Fibroblast of lung (primary cell): Measurements from ENCODE around the gene FNDC3B. TPM values are rescaled to one million over a fixed set of nuclear protein-coding genes. Genes with fewer than 3 reads are reported as not detected.

Source experiments
- DNase-seq, 2 donors: peaks; one replicate each; pipeline versions ENCODE4 v3.0.0 to v3.0.0-alpha.2; 2010; ENCODE audit warnings: low read depth in 2 of 2
- H2AFZ ChIP-seq: 2 replicates; pipeline ENCODE4 v1.5.1; 2012; ENCODE audit warnings: low read length, control low read depth, inconsistent platforms
- H3K27ac ChIP-seq: 2 replicates; pipeline ENCODE4 v1.5.1; 2011; ENCODE audit warnings: low read length, control low read depth; ENCODE audit not compliant: insufficient read depth
- H3K27me3 ChIP-seq: 2 replicates; pipeline ENCODE4 v1.5.1; 2011; ENCODE audit warnings: mild to moderate bottlenecking, low read length; ENCODE audit not compliant: control insufficient read depth, insufficient read depth
- H3K36me3 ChIP-seq: 2 replicates; pipeline ENCODE4 v1.5.1; 2011; ENCODE audit warnings: low read length; ENCODE audit not compliant: control insufficient read depth, insufficient read depth
- H3K4me1 ChIP-seq: 2 replicates; pipeline ENCODE4 v1.5.1; 2011; ENCODE audit warnings: low read length; ENCODE audit not compliant: control insufficient read depth, insufficient read depth; ENCODE audit errors: extremely low read depth
- H3K4me2 ChIP-seq: 2 replicates; pipeline ENCODE4 v1.5.1; 2011; ENCODE audit warnings: low read length, control low read depth; ENCODE audit not compliant: insufficient read depth; ENCODE audit errors: extremely low read depth
- H3K4me3 ChIP-seq, 4 experiments: fragments of 200-600 bp in 1 of 4; sonication (generic) in 1 of 4; replicated peaks in 1 of 4; 2 replicates each; pipeline ENCODE4 v1.5.1; 2011 to 2016; ENCODE audit warnings: low read length in 4 of 4, low read depth in 3 of 4, mild to moderate bottlenecking in 3 of 4, control low read depth in 2 of 4, inconsistent platforms in 1 of 4, mixed read lengths in 1 of 4; ENCODE audit not compliant: insufficient read depth in 1 of 4; ENCODE audit errors: control extremely low read depth in 1 of 4
- H3K79me2 ChIP-seq: 2 replicates; pipeline ENCODE4 v1.5.1; 2012; ENCODE audit warnings: mild to moderate bottlenecking, low read length, inconsistent platforms; ENCODE audit not compliant: control insufficient read depth, insufficient read depth
- H3K9ac ChIP-seq: 2 replicates; pipeline ENCODE4 v1.5.1; 2011; ENCODE audit warnings: mild to moderate bottlenecking, low read length, control low read depth; ENCODE audit not compliant: insufficient read depth
- H3K9me3 ChIP-seq: 2 replicates; pipeline ENCODE4 v1.5.1; 2012; ENCODE audit warnings: low read depth, low read length; ENCODE audit not compliant: control insufficient read depth, insufficient read depth
- H4K20me1 ChIP-seq: 2 replicates; pipeline ENCODE4 v1.5.1; 2011; ENCODE audit warnings: low read length; ENCODE audit not compliant: control insufficient read depth, insufficient read depth; ENCODE audit errors: extremely low read depth
- CTCF ChIP-seq, 2 donors: IDR thresholded peaks in 1 of 2; conservative IDR thresholded peaks in 1 of 2; 1 replicate in 1 of 2; 2 replicates in 1 of 2; pipeline ENCODE4 v1.5.1; 2011 to 2012; ENCODE audit warnings: low read length in 2 of 2, control low read depth in 1 of 2, inconsistent platforms in 1 of 2, low read depth in 1 of 2, mild to moderate bottlenecking in 1 of 2
- EZH2 ChIP-seq: IDR thresholded peaks from 2 replicates; pipeline ENCODE4 v1.5.1; 2012; ENCODE audit warnings: low read length, control low read depth, mild to moderate bottlenecking; ENCODE audit errors: missing control alignments
- polyA plus RNA-seq, 2 donors: library from polyadenylated mRNA; depleted of rRNA in 1 of 2; stranded (reverse) in 1 of 2; unstranded in 1 of 2; fragments of >200 nt; gene quantifications; 2 replicates each; pipeline ENCODE4 v1.2.1, GENCODE V29; 2011 to 2012; ENCODE audit warnings: missing spikeins in 1 of 2
- total RNA-seq: library from RNA; depleted of rRNA; stranded (reverse); fragments of >200 nt; gene quantifications from 2 replicates; pipeline ENCODE4 v1.2.1, GENCODE V29; 2014

FNDC3B gene
- total and polyA plus RNA-seq, 2 donors (not counting 1 experiment from before 2014, with no cell fraction given): 26.1 to 76.8 TPM

GRCh38 chr3:172402892-172403643, 363.7 kb downstream of the FNDC3B start:
- no peak overlapping the region for H3K4me3 ChIP-seq
- H3K4me2 ChIP-seq: no peak overlapping the region
- H3K9ac ChIP-seq: no peak overlapping the region
- H3K9me3 ChIP-seq: no peaks in the 10 kb centered on the region
- no peaks in the 10 kb centered on the region for H3K27me3 ChIP-seq
- H2AFZ ChIP-seq: no peak overlapping the region
- no peak for TF ChIP-seq CTCF (conservative IDR thresholded peaks at IDR 0.05 in 1 of 2, IDR thresholded peaks at IDR 0.05 in 1 of 2; ENCODE audit: low read depth in 1 of 2, low read length in 2 of 2)
- TF ChIP-seq EZH2: no peak
- H3K27ac ChIP-seq: no peak overlapping the region
- no peak for DNase-seq
- no peaks in the 10 kb centered on the region for H4K20me1 ChIP-seq
- no peaks in the 10 kb centered on the region for H3K4me1 ChIP-seq
- H3K36me3 ChIP-seq: no peaks in the 10 kb centered on the region
- no peaks in the 10 kb centered on the region for H3K79me2 ChIP-seq

GRCh38 chr3:172404237-172404962, 365.0 kb downstream of the FNDC3B start:
- H3K9me3 ChIP-seq: no peaks in the 10 kb centered on the region
- no peaks in the 10 kb centered on the region for H3K27me3 ChIP-seq
- H3K9ac ChIP-seq: no peak overlapping the region
- H3K36me3 ChIP-seq: no peaks in the 10 kb centered on the region
- H3K4me2 ChIP-seq: no peak overlapping the region
- no peak overlapping the region for H3K27ac ChIP-seq
- TF ChIP-seq EZH2 (no peak), CTCF (conservative IDR thresholded peaks at IDR 0.05 in 1 of 2, IDR thresholded peaks at IDR 0.05 in 1 of 2; ENCODE audit: low read depth in 1 of 2, low read length in 2 of 2) (no peak)
- no peak overlapping the region for H3K4me3 ChIP-seq
- H3K79me2 ChIP-seq: no peaks in the 10 kb centered on the region
- H3K4me1 ChIP-seq: no peaks in the 10 kb centered on the region
- no peak for DNase-seq
- no peaks in the 10 kb centered on the region for H4K20me1 ChIP-seq
- H2AFZ ChIP-seq: no peak overlapping the region

- Histone ChIP-seq H3K79me2 (no peaks in the 10 kb centered on the region), H4K20me1 (no peaks in the 10 kb centered on the region), H3K9ac (no peak overlapping the region), H3K4me3 (no peak overlapping the region), H3K27ac (no peak overlapping the region), H3K27me3 (no peaks in the 10 kb centered on the region), H2AFZ (no peak overlapping the region), H3K9me3 (no peaks in the 10 kb centered on the region), H3K4me2 (no peak overlapping the region), H3K4me1 (no peaks in the 10 kb centered on the region), H3K36me3 (no peaks in the 10 kb centered on the region)
- no peak for TF ChIP-seq CTCF (conservative IDR thresholded peaks at IDR 0.05 in 1 of 2, IDR thresholded peaks at IDR 0.05 in 1 of 2; ENCODE audit: low read depth in 1 of 2, low read length in 2 of 2)
- no peak for TF ChIP-seq EZH2
- DNase-seq: no peak
Measured at GRCh38 chr3:172405914-172406313, 366.5 kb downstream of the FNDC3B start.
